MCF 10A (cell line): ENCODE results near the gene HSFX1. TPM values are rescaled to one million over a fixed set of nuclear protein-coding genes. Genes with fewer than 3 reads are reported as not detected.

ENCODE experiments used
- BruUV-seq: library from RNA; stranded (reverse); fragments of 400-500 nt; replicated peaks from 2 replicates; lab custom pipeline; 2021; lab: Mats Ljungman, UMichigan
- CTCF ChIA-PET: fragments of 300-600 bp; sonication (Branson Sonifier 250); formaldehyde crosslinking; extraction: SDS; loops from one replicate; lab custom pipeline; 2021; ENCODE audit warnings: antibody characterized with exemption, inconsistent platforms; lab: Yijun Ruan, JAX
- POLR2A ChIA-PET: fragments of 300-600, 350-650 bp; sonication (Branson Sonifier 250); formaldehyde crosslinking; extraction: SDS; loops from one replicate; lab custom pipeline; 2020; ENCODE audit warnings: antibody characterized with exemption, inconsistent platforms; lab: Yijun Ruan, JAX
- DNase-seq: peaks from one replicate; pipeline ENCODE4 v3.0.0-alpha.2; 2018; ENCODE audit not compliant: unreplicated experiment
- H3K27ac Mint-ChIP-seq: one replicate; pipeline ENCODE4 v1.8.0; 2022; ENCODE audit warnings: mild to moderate bottlenecking, low read depth, mixed read lengths; ENCODE audit not compliant: unreplicated experiment
- H3K27me3 Mint-ChIP-seq: one replicate; pipeline ENCODE4 v1.8.0; 2022; ENCODE audit warnings: mixed read lengths; ENCODE audit not compliant: insufficient read depth, unreplicated experiment
- H3K36me3 Mint-ChIP-seq: one replicate; pipeline ENCODE4 v1.8.0; 2022; ENCODE audit warnings: mild to moderate bottlenecking, moderate library complexity, mixed read lengths; ENCODE audit not compliant: insufficient read depth, unreplicated experiment
- H3K4me1 Mint-ChIP-seq: one replicate; pipeline ENCODE4 v1.8.0; 2022; ENCODE audit warnings: mixed read lengths; ENCODE audit not compliant: insufficient read depth, unreplicated experiment
- H3K4me3 Mint-ChIP-seq: one replicate; pipeline ENCODE4 v1.8.0; 2022; ENCODE audit warnings: mild to moderate bottlenecking, moderate library complexity, mixed read lengths; ENCODE audit not compliant: unreplicated experiment
- H3K9me3 Mint-ChIP-seq: one replicate; pipeline ENCODE4 v1.8.0; 2022; ENCODE audit warnings: mixed read lengths; ENCODE audit not compliant: unreplicated experiment
- intact Hi-C: fragments of 100-400 bp; cut with micrococcal nuclease; formaldehyde crosslinking; loops from 2 replicates; pipeline ENCODE4 v1.14.1; 2022
- total RNA-seq: library from RNA; stranded (reverse); gene quantifications from 2 replicates; pipeline ENCODE4 v1.2.3, GENCODE V29; 2022
- TF ChIP-seq, protein P1 (sequence below): fragments of 200-600 bp; IDR thresholded peaks from one replicate; pipeline ENCODE4 v1.8.0; 2022; ENCODE audit warnings: antibody characterized with exemption, mild to moderate bottlenecking; ENCODE audit not compliant: unreplicated experiment

The HSFX1 gene
- total RNA-seq, 1 experiment from 2014 or later = not detected

DNA sequence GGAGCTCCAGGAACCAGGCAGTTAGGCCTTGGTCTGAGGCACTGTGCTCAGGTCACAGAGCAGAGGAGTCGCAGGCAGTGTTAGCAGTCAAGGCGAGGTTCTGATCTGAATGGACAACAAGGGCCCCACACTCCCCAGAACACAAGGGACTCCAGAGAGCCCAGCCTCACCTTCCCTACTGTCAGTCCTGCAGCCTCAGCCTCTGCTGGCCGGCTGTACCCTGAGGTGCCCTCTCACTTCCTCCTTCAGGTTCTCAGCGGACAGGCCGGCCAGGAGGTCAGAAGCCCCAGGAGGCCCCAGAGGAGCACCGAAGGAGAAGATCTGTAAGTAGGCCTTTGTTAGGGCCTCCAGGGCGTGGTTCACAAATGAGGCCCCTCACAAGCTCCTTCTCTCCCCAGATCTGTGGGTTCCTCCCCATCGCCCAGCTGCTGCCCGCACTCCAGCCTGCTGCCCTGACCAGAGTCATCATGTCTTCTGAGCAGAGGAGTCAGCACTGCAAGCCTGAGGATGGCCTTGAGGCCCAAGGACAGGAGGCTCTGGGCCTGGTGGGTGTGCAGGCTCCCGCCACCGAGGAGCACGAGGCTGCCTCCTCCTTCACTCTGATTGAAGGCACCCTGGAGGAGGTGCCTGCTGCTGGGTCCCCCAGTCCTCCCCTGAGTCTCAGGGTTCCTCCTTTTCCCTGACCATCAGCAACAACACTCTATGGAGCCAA, 34.0 kb downstream of the HSFX1 start:
- no peak for DNase-seq
- Mint-ChIP-seq H3K9me3 (no peaks in the 10 kb centered on the region), H3K4me1 (no peaks in the 10 kb centered on the region), H3K4me3 (no peak overlapping the region), H3K27me3 (peaks cover 11% of the 10 kb centered on the region), H3K27ac (no peak overlapping the region), H3K36me3 (no peaks in the 10 kb centered on the region)
- intact Hi-C loops = no loop called here
- BruUV-seq = no TSS peak
- TF ChIP-seq, protein P1, sequence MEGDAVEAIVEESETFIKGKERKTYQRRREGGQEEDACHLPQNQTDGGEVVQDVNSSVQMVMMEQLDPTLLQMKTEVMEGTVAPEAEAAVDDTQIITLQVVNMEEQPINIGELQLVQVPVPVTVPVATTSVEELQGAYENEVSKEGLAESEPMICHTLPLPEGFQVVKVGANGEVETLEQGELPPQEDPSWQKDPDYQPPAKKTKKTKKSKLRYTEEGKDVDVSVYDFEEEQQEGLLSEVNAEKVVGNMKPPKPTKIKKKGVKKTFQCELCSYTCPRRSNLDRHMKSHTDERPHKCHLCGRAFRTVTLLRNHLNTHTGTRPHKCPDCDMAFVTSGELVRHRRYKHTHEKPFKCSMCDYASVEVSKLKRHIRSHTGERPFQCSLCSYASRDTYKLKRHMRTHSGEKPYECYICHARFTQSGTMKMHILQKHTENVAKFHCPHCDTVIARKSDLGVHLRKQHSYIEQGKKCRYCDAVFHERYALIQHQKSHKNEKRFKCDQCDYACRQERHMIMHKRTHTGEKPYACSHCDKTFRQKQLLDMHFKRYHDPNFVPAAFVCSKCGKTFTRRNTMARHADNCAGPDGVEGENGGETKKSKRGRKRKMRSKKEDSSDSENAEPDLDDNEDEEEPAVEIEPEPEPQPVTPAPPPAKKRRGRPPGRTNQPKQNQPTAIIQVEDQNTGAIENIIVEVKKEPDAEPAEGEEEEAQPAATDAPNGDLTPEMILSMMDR = no peak
- CTCF ChIA-PET = no interaction called here
- POLR2A ChIA-PET = no interaction called here

DNA sequence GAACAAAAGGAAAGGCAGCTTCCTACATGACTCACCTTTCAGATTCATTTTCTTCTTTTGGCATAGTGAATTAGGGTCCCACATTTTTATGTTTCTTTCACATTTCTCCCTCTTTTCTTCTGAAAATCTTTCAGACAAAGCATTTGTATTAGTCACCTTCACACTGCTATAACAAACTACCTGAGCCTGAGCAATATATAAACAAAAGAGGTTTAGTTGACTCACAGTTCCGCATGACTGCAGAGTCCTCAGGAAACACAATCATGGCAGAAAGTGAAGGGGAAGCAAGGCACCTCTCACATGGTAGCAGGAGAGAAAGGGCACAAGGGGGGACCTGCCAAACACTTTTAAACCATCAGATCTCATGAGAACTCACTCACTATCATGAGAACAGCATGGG, 44.8 kb downstream of the HSFX1 start:
- peaks cover 16% of the 10 kb centered on the region for H3K27me3 Mint-ChIP-seq
- ChIA-PET CTCF (no interaction called here), POLR2A (interaction anchor here (0.5 kb wide), 1 partner anchor 11 kb away, joined by 4 read pairs; no protein-coding TSS in a partner anchor)
- no peak overlapping the region for H3K27ac Mint-ChIP-seq
- no peaks in the 10 kb centered on the region for H3K4me1 Mint-ChIP-seq
- H3K36me3 Mint-ChIP-seq = no peaks in the 10 kb centered on the region
- TF ChIP-seq, protein P1 = no peak
- BruUV-seq = no TSS peak
- no peak overlapping the region for H3K4me3 Mint-ChIP-seq
- intact Hi-C loops = no loop called here
- peak; percentile 16 for DNase-seq
- H3K9me3 Mint-ChIP-seq = peaks cover 17% of the 10 kb centered on the region

DNA sequence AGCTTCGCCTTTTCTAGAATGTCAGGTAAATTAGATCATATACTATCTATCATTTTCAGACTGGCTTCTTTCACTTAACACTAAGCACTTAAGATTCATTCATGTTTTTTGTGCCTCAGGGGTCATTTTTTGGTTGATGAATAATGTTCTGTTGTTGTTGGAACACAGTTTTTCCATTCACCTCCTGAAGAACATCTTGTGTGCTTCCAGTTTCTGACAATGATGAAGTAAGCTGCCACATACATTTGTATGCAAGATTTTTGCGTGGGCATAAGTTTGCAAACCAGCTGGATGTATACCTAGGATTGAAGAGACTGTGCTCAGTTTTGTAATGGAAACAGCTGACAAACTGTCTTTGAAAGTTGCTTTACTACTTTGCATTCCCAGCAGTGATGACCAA, 45.5 kb downstream of the HSFX1 start:
- no peaks in the 10 kb centered on the region for H3K36me3 Mint-ChIP-seq
- ChIA-PET CTCF (interaction anchor here (0.6 kb wide), 2 partner anchors 20 to 291 kb away, joined by 3 read pairs; no protein-coding TSS in a partner anchor), POLR2A (interaction anchor here (0.5 kb wide), 1 partner anchor 10 kb away, joined by 4 read pairs; no protein-coding TSS in a partner anchor)
- H3K4me3 Mint-ChIP-seq = no peak overlapping the region
- intact Hi-C loops = no loop called here
- TF ChIP-seq, protein P1 = no peak
- peaks cover 17% of the 10 kb centered on the region for H3K9me3 Mint-ChIP-seq
- no peak overlapping the region for H3K27ac Mint-ChIP-seq
- BruUV-seq = no TSS peak
- peak; percentile 28 for DNase-seq
- H3K4me1 Mint-ChIP-seq = no peaks in the 10 kb centered on the region
- H3K27me3 Mint-ChIP-seq = peaks cover 16% of the 10 kb centered on the region

DNA sequence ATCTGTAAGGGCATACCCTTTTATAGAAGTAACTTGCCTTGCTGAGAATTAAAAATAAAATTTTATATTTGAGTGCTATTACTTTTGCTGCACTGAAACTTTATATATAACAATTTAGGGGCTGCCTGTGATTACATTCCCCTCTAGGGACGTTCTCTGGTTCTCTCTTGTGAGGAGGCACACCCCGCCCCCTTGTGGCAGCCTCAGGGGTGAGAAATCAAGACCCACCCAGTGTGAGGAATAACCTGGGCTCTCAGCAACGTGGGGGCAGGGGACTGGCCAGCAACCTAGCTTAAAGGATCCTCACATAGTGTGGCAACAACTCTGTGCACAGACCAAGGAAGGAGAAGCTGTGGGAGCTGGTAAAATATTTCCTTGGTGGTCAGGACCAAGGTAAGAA, 51.6 kb downstream of the HSFX1 start:
- POLR2A ChIA-PET = no interaction called here
- CTCF ChIA-PET = no interaction called here
- Mint-ChIP-seq H3K9me3 (peaks cover 8% of the 10 kb centered on the region), H3K4me3 (no peak overlapping the region), H3K27me3 (peaks cover 30% of the 10 kb centered on the region), H3K27ac (no peak overlapping the region), H3K36me3 (no peaks in the 10 kb centered on the region), H3K4me1 (peaks cover 12% of the 10 kb centered on the region)
- DNase-seq = peak; percentile 40
- no TSS peak for BruUV-seq
- intact Hi-C loops = no loop called here
- TF ChIP-seq, protein P1 = peak; percentile 18

Other genes starting within 250 kb of the HSFX1 start
- 18.2 and 22.3 TPM in 2 replicates for gene EOLA1, start 233.1 kb upstream of the HSFX1 start, total RNA-seq
- not detected in 2 replicates for gene HSFX3, start 224.1 kb upstream of the HSFX1 start, total RNA-seq
- gene MAGEA9B, start 186.6 kb upstream of the HSFX1 start, total RNA-seq = not detected in 2 replicates
- gene HSFX2, start 178.8 kb upstream of the HSFX1 start, total RNA-seq = 0.82 TPM in 1 of 2 replicates, not detected in the other
- gene TMEM185A, start 142.3 kb upstream of the HSFX1 start, total RNA-seq = 14.7 and 15.5 TPM in 2 replicates
- not detected in 2 replicates for gene MAGEA11, start 62.0 kb upstream of the HSFX1 start, total RNA-seq
- gene MAGEA9, start 7.9 kb downstream of the HSFX1 start, total RNA-seq = not detected in 2 replicates
- not detected in 2 replicates for gene MAGEA8, start 107.1 kb downstream of the HSFX1 start, total RNA-seq
- not detected in 2 replicates for gene HSFX4, start 155.5 kb downstream of the HSFX1 start, total RNA-seq
- gene EOLA2, start 164.4 kb downstream of the HSFX1 start, total RNA-seq = 47.4 and 52.8 TPM in 2 replicates